ENCODE measurements around the gene SPO11.
"Not testable (repeated sequence)": the region's sequence is repeated elsewhere in the genome, so short reads cannot be mapped to it uniquely, and the experiment has no call there.

The SPO11 gene

DNA sequence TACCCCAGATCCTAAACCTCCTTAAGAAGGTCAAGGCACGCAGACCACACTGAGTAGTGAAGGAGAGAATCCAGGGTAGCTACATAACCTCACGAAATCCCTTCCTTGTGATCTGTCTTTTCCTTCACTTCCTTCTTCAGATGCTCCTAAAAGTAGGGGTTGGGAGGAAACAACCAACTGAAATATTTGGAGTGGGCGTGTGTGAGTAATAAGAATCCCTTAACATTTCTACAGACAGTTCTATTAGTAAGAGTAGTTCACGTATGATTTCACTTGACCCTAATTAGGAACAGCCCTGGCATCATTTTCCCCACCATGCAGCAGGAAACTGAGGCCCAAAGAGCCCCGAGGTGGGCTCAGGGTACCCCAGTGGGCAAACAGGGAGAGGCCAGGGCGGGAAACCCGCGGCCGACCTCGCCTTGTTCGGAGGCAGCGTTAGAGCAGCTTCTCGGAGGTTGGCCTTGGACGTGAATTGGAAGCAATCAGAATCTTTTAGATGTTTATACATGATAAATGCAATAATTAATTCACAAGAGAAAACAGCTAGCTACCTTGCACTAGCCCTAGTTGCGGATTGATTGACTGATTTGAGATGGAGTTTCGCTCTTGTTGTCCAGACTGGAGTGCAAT is 20.6 kb downstream of the SPO11 start:
- DNase-seq (ENCODE audit: low read depth) = no peak
- TF ChIP-seq, protein P1, sequence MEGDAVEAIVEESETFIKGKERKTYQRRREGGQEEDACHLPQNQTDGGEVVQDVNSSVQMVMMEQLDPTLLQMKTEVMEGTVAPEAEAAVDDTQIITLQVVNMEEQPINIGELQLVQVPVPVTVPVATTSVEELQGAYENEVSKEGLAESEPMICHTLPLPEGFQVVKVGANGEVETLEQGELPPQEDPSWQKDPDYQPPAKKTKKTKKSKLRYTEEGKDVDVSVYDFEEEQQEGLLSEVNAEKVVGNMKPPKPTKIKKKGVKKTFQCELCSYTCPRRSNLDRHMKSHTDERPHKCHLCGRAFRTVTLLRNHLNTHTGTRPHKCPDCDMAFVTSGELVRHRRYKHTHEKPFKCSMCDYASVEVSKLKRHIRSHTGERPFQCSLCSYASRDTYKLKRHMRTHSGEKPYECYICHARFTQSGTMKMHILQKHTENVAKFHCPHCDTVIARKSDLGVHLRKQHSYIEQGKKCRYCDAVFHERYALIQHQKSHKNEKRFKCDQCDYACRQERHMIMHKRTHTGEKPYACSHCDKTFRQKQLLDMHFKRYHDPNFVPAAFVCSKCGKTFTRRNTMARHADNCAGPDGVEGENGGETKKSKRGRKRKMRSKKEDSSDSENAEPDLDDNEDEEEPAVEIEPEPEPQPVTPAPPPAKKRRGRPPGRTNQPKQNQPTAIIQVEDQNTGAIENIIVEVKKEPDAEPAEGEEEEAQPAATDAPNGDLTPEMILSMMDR (IDR thresholded peaks at IDR 0.05; ENCODE audit: control insufficient read depth, extremely low read depth, insufficient read depth) = no peak
- H3K4me3 ChIP-seq (ENCODE audit: low read depth, low read length) = no peak overlapping the region

DNA sequence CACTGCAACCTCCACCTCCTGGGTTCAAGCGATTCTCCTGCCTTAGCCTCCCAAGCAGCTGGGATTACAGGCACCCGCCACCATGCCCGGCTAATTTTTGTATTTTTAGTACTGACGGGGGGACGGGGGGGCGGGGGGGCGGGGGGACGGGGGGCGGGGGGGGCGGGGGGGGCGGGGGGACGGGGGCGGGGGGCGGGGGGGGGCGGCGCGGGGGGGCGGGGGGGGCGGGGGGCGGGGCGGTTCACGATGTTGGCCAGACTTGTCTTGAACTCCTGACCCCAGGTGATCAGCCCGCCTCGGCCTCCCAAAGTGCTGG is 21.1 kb downstream of the SPO11 start:
- DNase-seq (ENCODE audit: low read depth) = not testable (repeated sequence)
- peak overlapping the region; percentile 99 for H3K4me3 ChIP-seq (ENCODE audit: low read depth, low read length)

DNA sequence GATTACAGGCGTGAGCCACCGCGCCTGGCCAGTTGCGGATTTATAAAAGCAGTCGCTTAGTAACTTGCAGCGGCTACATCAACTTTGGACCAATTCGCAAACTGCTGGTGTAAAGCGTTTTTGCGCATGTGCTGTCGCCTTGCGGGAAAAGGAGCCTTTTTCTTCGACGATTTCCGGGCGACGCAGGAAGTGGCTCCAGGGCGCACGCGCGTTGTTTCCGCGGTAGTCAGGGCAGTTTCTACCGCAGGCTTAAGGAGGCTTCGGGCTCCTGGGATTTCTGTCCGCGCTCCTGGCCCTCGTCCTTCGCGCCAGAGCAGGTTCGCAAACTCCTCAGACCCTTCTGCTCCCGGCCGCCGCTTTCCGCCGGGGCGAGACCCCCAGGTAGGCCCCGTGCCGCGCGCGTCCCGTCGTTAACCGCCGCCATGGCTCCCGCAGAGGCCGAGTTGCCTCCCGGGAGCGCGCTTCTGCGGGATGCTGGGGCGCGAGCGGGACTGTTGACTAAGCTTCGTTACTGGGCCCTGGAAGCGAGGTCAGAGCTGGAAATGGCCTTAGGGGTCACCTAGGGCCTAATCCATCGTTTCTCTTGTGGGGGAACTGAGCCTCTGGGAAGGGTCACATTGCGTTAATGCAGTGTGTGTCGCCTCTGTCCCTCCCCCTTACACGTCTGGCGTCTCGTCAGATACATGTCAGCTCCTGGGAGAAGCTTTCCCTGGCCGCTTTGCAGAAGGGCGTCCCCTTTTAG is 21.6 kb downstream of the SPO11 start, which contains the start of gene RAE1:
RAE1 (plus strand) TSS at position 214 of the 742 bp plus-strand sequence. CDS start 2,784 bp downstream, outside the sequence.
- TF ChIP-seq, protein P1 (IDR thresholded peaks at IDR 0.05; ENCODE audit: control insufficient read depth, extremely low read depth, insufficient read depth) = no peak
- peak within 1 kb of the TSS; percentile 99 for H3K4me3 ChIP-seq (ENCODE audit: low read depth, low read length)
- DNase-seq (ENCODE audit: low read depth) = peak; percentile 88

DNA sequence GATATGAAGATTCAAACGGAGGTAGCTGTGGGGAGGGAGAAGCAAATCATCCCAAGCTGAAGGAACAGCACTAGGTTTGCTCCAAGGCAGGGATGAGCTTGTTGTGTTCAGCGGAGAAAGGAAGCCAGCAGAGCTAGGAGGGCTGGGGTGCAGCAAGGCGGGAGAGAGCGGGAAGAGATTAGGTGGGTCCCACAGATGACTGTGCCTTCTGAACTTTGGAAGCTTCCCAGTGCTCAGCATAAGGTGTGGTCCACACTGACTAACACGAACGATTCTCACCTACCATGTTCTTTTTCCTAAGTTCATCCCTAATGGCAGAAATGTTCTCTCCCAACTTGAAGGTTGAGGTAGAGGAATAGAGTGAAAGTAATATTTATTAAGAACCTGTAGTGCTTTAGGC is 22.7 kb downstream of the SPO11 start:
- TF ChIP-seq, protein P1 (IDR thresholded peaks at IDR 0.05; ENCODE audit: control insufficient read depth, extremely low read depth, insufficient read depth) = no peak
- peak overlapping the region; percentile 99 for H3K4me3 ChIP-seq (ENCODE audit: low read depth, low read length)
- no peak for DNase-seq (ENCODE audit: low read depth)

DNA sequence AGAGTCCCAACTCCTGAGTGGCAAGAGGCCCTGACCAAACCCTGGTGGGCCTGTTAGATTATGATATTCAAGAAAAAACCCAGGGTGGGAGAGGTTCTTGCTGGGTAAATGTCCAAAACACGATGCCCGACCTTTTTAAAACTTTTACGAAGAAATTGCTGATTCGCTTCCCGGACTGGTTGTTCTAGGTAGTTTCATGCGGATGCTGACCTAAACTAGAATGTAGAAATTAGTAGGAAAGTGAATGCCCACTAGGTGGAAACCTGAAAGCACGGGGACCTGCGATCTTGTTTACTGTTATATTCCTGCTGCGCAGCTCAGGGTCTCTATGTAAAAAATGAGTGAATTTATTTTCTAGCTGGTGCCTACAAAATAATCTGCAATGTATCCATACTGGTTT is 23.7 kb downstream of the SPO11 start:
- DNase-seq (ENCODE audit: low read depth) = no peak
- TF ChIP-seq, protein P1 (IDR thresholded peaks at IDR 0.05; ENCODE audit: control insufficient read depth, extremely low read depth, insufficient read depth) = no peak
- no peak overlapping the region for H3K4me3 ChIP-seq (ENCODE audit: low read depth, low read length)

DNA sequence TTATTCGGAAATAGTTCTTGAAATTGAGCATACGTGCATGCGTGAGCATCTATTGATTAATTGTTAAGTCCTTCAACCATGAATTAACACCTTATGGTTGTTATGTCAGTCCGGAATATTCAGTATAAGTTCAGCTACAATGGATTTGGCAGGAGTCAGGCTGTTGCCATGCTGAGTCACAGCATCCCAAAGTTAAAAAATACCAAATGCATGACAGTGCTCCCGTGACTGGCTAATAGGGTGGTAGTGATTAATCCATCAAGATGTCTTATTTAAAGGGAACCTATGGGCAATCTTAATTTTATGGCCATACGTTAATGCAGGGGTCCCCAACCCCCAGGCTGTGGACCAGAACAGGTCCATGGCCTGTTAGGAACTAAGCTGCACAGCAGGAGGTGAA is 31.9 kb downstream of the SPO11 start:
- no peak for DNase-seq (ENCODE audit: low read depth)
- H3K4me3 ChIP-seq (ENCODE audit: low read depth, low read length) = no peak overlapping the region
- TF ChIP-seq, protein P1 (IDR thresholded peaks at IDR 0.05; ENCODE audit: control insufficient read depth, extremely low read depth, insufficient read depth) = no peak

DNA sequence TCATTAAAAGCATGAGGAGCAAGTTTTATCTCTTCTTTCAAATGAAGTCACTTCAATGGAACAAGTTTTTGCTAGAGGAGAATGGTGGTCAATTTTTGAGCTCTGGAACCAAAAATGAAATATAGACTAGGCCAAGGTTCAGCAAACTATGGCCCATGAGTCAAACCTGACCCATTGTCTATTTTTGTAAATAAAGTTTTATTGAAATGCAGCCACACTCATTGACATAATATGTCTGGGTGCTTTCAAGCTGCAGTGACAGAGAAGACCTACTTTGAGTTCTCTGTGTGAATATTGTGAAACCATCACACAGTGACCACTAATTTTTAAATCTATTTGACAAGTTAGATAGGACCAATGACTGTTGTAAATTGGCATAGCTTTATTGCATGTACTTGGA is 34.8 kb downstream of the SPO11 start:
- DNase-seq (ENCODE audit: low read depth) = no peak
- H3K4me3 ChIP-seq (ENCODE audit: low read depth, low read length) = no peak overlapping the region
- TF ChIP-seq, protein P1 (IDR thresholded peaks at IDR 0.05; ENCODE audit: control insufficient read depth, extremely low read depth, insufficient read depth) = no peak
